OCI-LY7 (cell line): Measurements from ENCODE around the gene SAXO1.

ENCODE experiments used
- EZH2phosphoT487 ChIP-seq: fragments of 200-600 bp; sonication (generic); IDR thresholded peaks from 2 replicates; pipeline ENCODE4 v1.6.1; 2018; ENCODE audit warnings: low read depth, borderline replicate concordance, mild to moderate bottlenecking, mixed run types, antibody characterized with exemption, low read length, moderate library complexity, mixed read lengths
- TF ChIP-seq, protein P1 (sequence below): fragments of 200-600 bp; sonication (generic); conservative IDR thresholded peaks from 2 replicates; pipeline ENCODE4 v1.5.1; 2014; ENCODE audit warnings: mild to moderate bottlenecking, antibody characterized with exemption, low read length, moderate library complexity, mixed read lengths

DNA sequence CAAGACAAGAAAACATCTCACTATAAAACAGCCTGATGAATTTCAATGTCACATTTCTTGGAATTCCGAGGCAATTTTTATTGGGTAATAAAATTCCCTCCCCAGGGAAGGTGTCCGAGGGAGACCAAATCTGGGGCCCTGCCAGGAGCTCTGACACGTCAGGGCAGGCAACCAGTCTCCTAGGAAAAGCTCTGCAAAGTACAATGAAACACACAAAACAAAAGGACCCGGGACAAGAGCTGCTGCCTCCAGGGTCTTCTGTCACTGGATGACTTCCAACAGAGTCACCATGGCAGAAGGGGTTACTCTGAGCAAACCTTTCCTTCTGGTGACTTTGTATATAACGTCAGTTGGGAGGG lies 50.8 kb downstream of the SAXO1 start:
- TF ChIP-seq, protein P1, sequence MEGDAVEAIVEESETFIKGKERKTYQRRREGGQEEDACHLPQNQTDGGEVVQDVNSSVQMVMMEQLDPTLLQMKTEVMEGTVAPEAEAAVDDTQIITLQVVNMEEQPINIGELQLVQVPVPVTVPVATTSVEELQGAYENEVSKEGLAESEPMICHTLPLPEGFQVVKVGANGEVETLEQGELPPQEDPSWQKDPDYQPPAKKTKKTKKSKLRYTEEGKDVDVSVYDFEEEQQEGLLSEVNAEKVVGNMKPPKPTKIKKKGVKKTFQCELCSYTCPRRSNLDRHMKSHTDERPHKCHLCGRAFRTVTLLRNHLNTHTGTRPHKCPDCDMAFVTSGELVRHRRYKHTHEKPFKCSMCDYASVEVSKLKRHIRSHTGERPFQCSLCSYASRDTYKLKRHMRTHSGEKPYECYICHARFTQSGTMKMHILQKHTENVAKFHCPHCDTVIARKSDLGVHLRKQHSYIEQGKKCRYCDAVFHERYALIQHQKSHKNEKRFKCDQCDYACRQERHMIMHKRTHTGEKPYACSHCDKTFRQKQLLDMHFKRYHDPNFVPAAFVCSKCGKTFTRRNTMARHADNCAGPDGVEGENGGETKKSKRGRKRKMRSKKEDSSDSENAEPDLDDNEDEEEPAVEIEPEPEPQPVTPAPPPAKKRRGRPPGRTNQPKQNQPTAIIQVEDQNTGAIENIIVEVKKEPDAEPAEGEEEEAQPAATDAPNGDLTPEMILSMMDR, result no peak
- no peak for TF ChIP-seq EZH2phosphoT487
